ENCODE measurements around the gene HLA-F.

HLA-F gene

DNA sequence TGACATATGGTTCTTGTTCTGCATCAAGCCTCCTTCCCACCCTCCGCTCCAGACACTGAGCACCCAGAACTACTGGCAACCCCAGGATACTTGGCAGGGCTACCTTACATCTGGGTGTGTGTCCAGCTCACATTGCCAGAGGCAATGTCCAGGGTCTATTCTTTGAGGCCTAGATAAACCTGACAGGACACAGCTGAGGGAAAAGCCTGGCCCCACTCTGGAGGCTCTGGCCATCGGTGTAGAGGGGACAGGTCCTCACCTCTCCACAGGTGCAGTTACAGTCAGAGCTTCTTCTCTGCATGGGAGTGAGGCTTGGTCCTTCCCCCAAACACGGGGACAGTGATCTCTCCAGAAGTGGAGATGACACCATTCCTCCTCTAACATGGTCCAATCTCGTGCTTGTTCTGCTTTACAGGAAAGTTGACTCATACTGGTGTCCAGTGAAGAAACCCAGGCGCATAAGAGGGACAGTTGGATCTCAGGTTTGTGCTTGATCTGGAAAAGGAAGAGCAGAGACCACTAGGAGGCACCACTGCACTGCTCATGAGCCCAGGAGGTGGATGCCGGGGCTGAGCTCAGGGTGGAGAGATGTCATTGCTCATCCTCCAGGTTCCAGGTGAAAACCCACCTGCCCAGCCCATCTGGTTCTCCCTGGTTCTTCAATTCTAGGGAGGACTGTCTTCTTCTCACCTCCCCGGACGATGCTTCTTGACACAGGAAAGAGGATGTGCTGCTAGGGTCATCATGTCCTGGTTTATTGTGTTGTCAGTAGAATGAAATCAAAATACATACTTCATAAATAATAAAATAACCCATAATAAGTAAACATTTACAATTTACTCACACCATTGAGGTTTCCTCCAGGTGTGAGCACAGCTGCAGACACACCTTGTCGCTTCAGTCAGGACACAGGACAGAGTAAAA lies 14.7 kb downstream of the HLA-F start:
- TF ChIP-seq, protein P1, sequence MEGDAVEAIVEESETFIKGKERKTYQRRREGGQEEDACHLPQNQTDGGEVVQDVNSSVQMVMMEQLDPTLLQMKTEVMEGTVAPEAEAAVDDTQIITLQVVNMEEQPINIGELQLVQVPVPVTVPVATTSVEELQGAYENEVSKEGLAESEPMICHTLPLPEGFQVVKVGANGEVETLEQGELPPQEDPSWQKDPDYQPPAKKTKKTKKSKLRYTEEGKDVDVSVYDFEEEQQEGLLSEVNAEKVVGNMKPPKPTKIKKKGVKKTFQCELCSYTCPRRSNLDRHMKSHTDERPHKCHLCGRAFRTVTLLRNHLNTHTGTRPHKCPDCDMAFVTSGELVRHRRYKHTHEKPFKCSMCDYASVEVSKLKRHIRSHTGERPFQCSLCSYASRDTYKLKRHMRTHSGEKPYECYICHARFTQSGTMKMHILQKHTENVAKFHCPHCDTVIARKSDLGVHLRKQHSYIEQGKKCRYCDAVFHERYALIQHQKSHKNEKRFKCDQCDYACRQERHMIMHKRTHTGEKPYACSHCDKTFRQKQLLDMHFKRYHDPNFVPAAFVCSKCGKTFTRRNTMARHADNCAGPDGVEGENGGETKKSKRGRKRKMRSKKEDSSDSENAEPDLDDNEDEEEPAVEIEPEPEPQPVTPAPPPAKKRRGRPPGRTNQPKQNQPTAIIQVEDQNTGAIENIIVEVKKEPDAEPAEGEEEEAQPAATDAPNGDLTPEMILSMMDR (IDR thresholded peaks at IDR 0.05; ENCODE audit: borderline replicate concordance, insufficient read depth, low read depth, low read length) = peak; percentile 79
- H3K4me3 ChIP-seq (ENCODE audit: low read depth, low read length) = no peak overlapping the region

DNA sequence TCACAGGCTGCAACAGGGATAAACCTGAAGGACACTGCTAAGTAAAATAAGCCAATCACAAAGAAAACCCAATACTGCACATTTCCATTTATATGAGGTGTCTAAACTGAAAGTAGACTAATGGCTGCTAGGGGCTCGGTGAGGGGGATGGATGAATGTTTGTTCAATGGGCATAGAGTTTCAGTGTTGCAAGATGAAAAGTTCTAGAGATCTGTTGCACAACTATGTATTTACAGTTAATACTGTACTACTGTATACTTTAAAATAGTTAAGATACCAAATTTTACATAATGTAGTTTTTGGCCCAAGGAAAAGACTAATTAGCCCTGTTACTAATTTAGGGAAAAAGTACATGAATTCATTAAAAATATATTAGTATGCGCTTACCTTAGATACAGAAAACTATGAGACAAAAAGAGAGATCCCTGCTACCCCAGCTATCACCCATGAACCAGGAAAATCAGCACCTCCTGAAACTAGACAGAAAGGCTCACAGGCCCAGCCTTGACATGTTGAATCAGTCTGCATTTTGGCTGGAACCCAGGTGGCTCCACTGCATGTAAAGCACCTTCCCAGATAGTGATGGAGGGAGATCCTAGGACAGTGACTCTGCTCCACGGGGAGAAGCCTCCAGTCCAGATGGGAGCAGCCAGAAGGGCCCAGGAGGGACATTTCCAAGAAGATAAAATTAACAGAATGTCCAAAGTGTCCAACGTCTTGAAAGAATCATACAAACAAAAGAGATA lies 16.1 kb downstream of the HLA-F start:
- no peak overlapping the region for H3K4me3 ChIP-seq (ENCODE audit: low read depth, low read length)
- TF ChIP-seq, protein P1 (IDR thresholded peaks at IDR 0.05; ENCODE audit: borderline replicate concordance, insufficient read depth, low read depth, low read length) = no peak

DNA sequence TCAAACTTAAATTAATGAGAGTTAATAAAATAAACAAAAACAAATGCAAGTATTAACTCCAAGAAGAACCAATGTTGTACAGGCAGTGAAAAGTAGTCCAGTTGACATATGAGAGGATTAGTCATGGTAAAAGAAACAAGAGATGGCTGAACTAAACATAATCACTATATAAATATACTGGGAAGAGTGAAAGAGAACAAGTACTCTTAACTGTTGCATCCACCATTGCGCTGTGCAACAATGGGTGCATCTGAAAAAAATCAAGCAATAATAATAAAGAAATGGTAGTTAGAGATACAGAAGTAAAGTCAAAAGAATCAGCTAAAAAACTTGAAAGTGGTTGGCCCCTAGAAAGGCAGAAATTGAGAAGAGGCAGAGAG lies 16.6 kb downstream of the HLA-F start:
- TF ChIP-seq, protein P1 (IDR thresholded peaks at IDR 0.05; ENCODE audit: borderline replicate concordance, insufficient read depth, low read depth, low read length) = no peak
- H3K4me3 ChIP-seq (ENCODE audit: low read depth, low read length) = no peak overlapping the region

DNA sequence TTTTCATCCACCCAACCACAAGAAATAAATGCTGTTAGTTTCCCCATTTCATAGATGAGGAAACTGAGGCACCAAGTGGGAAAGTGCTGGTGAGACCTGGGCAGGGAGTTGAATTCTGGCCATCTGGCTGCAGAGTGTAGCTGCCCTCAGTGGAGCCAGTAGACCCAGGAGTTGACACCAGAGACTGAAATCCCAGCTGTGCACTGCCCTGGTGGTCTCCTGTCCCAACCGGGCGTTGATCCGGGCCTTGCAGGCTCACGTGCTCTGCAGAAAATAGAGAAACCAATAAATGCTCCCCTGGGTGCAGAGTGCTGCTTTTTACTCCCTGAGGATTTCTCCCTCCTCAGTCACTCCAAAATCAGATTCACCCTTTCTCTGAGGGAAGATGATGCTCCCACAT lies 18.4 kb downstream of the HLA-F start:
- no peak overlapping the region for H3K4me3 ChIP-seq (ENCODE audit: low read depth, low read length)
- TF ChIP-seq, protein P1 (IDR thresholded peaks at IDR 0.05; ENCODE audit: borderline replicate concordance, insufficient read depth, low read depth, low read length) = no peak

DNA sequence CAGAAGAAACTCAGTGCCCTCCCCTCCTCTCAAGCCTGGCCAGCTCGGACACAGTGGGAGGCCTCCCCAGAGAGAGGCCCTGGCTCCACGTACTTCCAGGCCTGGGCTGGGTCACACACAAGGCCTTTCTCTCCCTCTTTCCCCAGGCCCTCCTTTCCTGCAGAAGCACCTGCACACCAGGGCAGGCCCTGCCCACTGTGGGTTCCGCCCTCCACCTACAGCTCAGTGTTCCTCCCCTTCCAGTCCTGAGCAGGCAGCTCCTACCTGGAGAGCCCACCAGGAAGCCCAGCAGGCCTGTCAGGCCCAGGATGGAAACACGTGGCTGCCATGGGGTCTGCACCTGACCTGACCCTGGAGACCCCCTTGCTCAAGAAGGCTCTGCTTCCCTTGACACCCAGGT lies 18.9 kb downstream of the HLA-F start:
- H3K4me3 ChIP-seq (ENCODE audit: low read depth, low read length) = no peak overlapping the region
- TF ChIP-seq, protein P1 (IDR thresholded peaks at IDR 0.05; ENCODE audit: borderline replicate concordance, insufficient read depth, low read depth, low read length) = no peak

DNA sequence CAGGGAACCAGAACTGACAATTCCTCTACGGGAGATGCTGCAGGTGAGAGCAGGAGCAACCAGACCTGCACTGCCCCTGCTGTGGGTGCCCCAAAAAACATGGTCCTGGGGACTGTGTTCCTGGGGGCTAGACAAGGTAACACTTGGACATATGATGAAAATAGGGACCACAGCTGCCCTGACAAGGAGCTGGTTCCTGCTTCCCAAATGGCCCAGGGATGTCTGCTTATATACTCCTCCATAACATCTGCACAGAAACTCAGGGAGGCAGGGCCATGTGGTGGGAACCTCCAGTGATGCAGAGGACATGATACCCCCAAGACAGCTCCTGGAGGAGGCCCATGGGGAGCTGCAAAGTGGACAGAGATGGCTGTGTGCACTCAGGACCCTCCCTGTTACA lies 19.8 kb downstream of the HLA-F start:
- TF ChIP-seq, protein P1 (IDR thresholded peaks at IDR 0.05; ENCODE audit: borderline replicate concordance, insufficient read depth, low read depth, low read length) = no peak
- H3K4me3 ChIP-seq (ENCODE audit: low read depth, low read length) = no peak overlapping the region
